Measurements from ENCODE around the gene PAIP2. TPM values are rescaled to one million over a fixed set of nuclear protein-coding genes. Genes with fewer than 3 reads are reported as not detected.

Gene PAIP2
- total RNA-seq, 6 experiments from 2014 or later, result 34.5 to 55.8 (median 41.4) TPM

GRCh38 chr5:139294374-139295165 lies 47.1 kb upstream of the PAIP2 start:
- Histone ChIP-seq H3K27ac (peak overlapping the region; percentile 98 to 99 (median 99)), H3K36me3 (no peaks in the 10 kb centered on the region), H3K4me1 (peaks cover 0 to 33% (median 12%) of the 10 kb centered on the region in 4 donors), H3K27me3 (no peaks in the 10 kb centered on the region), H3K4me3 (peak overlapping the region; percentile 81 to 89 (median 85)), H3K9me3 (no peaks in the 10 kb centered on the region)
- TF ChIP-seq POLR2A (IDR thresholded peaks at IDR 0.05), result no peak
- TF ChIP-seq CTCF (IDR thresholded peaks at IDR 0.05), result peak in 3 of 4 donors; percentile 5 to 28 (median 24)
- DNase-seq (peak; percentile 77 to 85 (median 79)), ATAC-seq (peak; percentile 44 to 61 (median 58))
- intact Hi-C loops (cut with DNase I), result loop anchor here in 1 of 2 donors (10.0 kb wide), 1 partner anchor 90 kb away; the partner anchor contains the start of genes MZB1 and SLC23A1
- 0% methylated on average over 48 of the region's 48 CpGs for WGBS (ENCODE audit: insufficient coverage, low coverage, low lambda C conversion rate, missing lambda C conversion rate)

GRCh38 chr5:139295346-139296057 lies 46.2 kb upstream of the PAIP2 start:
- Histone ChIP-seq H3K4me1 (peaks cover 0 to 33% (median 12%) of the 10 kb centered on the region in 4 donors), H3K27ac (peak overlapping the region; percentile 98 to 99 (median 99)), H3K27me3 (no peaks in the 10 kb centered on the region), H3K9me3 (no peaks in the 10 kb centered on the region), H3K36me3 (no peaks in the 10 kb centered on the region), H3K4me3 (peak overlapping the region; percentile 81 to 89 (median 85))
- ATAC-seq (no peak), DNase-seq (no peak)
- WGBS (ENCODE audit: insufficient coverage, low coverage, low lambda C conversion rate, missing lambda C conversion rate), result 23% methylated on average over 13 of the region's 16 CpGs
- no peak for TF ChIP-seq CTCF (IDR thresholded peaks at IDR 0.05)
- no peak for TF ChIP-seq POLR2A (IDR thresholded peaks at IDR 0.05)
- intact Hi-C loops (cut with DNase I), result loop anchor here in 1 of 2 donors (10.0 kb wide), 1 partner anchor 89 kb away; the partner anchor contains the start of genes MZB1 and SLC23A1

- Histone ChIP-seq H3K27ac (no peak overlapping the region), H3K36me3 (no peaks in the 10 kb centered on the region), H3K9me3 (no peaks in the 10 kb centered on the region), H3K27me3 (no peaks in the 10 kb centered on the region), H3K4me1 (peaks cover 0 to 33% (median 12%) of the 10 kb centered on the region in 4 donors), H3K4me3 (no peak overlapping the region)
- 35% methylated on average over 6 of the region's 6 CpGs for WGBS (ENCODE audit: insufficient coverage, low coverage, low lambda C conversion rate, missing lambda C conversion rate)
- TF ChIP-seq POLR2A (IDR thresholded peaks at IDR 0.05) (no peak), CTCF (IDR thresholded peaks at IDR 0.05) (no peak)
- no peak for ATAC-seq
- intact Hi-C loops (cut with DNase I), result loop anchor here in 1 of 2 donors (10.0 kb wide), 1 partner anchor 89 kb away; the partner anchor contains the start of genes MZB1 and SLC23A1
- no peak for DNase-seq
Observed at GRCh38 chr5:139296198-139296597, 45.5 kb upstream of the PAIP2 start.

GRCh38 chr5:139296862-139297326 lies 44.8 kb upstream of the PAIP2 start:
- no peaks in the 10 kb centered on the region for H3K9me3 ChIP-seq
- DNase-seq (no peak), ATAC-seq (no peak)
- no peak for TF ChIP-seq CTCF (IDR thresholded peaks at IDR 0.05)
- TF ChIP-seq POLR2A (IDR thresholded peaks at IDR 0.05), result no peak
- intact Hi-C loops (cut with DNase I), result loop anchor here in 1 of 2 donors (10.0 kb wide), 1 partner anchor 88 kb away; the partner anchor contains the start of genes MZB1 and SLC23A1
- WGBS (ENCODE audit: insufficient coverage, low coverage, low lambda C conversion rate, missing lambda C conversion rate), result 75% methylated on average over 9 of the region's 12 CpGs
- H3K36me3 ChIP-seq, result no peaks in the 10 kb centered on the region
- H3K27ac ChIP-seq, result no peak overlapping the region
- H3K4me3 ChIP-seq, result no peak overlapping the region
- H3K27me3 ChIP-seq, result no peaks in the 10 kb centered on the region
- H3K4me1 ChIP-seq, result peaks cover 0 to 33% (median 12%) of the 10 kb centered on the region in 4 donors
